GM12873 (cell line): ENCODE data around the gene FFAR1.

Experiments
- CTCF ChIP-seq: IDR thresholded peaks from 2 replicates; pipeline ENCODE4 v1.5.1; 2012; ENCODE audit warnings: low read depth, mild to moderate bottlenecking, moderate library complexity, low read length, control low read depth; ENCODE audit not compliant: insufficient read depth; ENCODE audit errors: missing control alignments

FFAR1 gene

GRCh38 chr19:35347171-35347929 is at the start of gene FFAR1:
Gene FFAR1, plus strand, starts transcription at chr19:35347902. Its CDS starts 3,650 bp downstream, at chr19:35351552.
- no peak for TF ChIP-seq CTCF

- TF ChIP-seq CTCF: no peak
Observed at GRCh38 chr19:35297922-35298321, 49.8 kb upstream of the FFAR1 start.

GRCh38 chr19:35298561-35298972 is 49.1 kb upstream of the FFAR1 start:
- TF ChIP-seq CTCF: no peak

GRCh38 chr19:35299523-35300338 is 48.0 kb upstream of the FFAR1 start:
- TF ChIP-seq CTCF: no peak

GRCh38 chr19:35300339-35300649 is 47.4 kb upstream of the FFAR1 start:
- no peak for TF ChIP-seq CTCF

- TF ChIP-seq CTCF: no peak
Observed at GRCh38 chr19:35301961-35302360, 45.7 kb upstream of the FFAR1 start.

- no peak for TF ChIP-seq CTCF
Observed at GRCh38 chr19:35302446-35302845, 45.3 kb upstream of the FFAR1 start.
